A673 (cell line): ENCODE measurements around the gene LRPPRC.

Experiments used
- EZH2 ChIP-seq: fragments of 200-600 bp; sonication (generic); IDR thresholded peaks from 2 replicates; pipeline ENCODE4 v1.6.1; 2017; ENCODE audit warnings: borderline replicate concordance, low read depth, mild to moderate bottlenecking, mixed read lengths, antibody characterized with exemption, low read length; ENCODE audit not compliant: poor library complexity, severe bottlenecking
- TF ChIP-seq, protein P1 (sequence below): fragments of 300-800, 200-600 bp; sonication (generic); conservative IDR thresholded peaks from 2 replicates; pipeline ENCODE4 v1.5.1; 2017; ENCODE audit warnings: low read depth, mild to moderate bottlenecking, antibody characterized with exemption, low read length, moderate library complexity, mixed read lengths

DNA sequence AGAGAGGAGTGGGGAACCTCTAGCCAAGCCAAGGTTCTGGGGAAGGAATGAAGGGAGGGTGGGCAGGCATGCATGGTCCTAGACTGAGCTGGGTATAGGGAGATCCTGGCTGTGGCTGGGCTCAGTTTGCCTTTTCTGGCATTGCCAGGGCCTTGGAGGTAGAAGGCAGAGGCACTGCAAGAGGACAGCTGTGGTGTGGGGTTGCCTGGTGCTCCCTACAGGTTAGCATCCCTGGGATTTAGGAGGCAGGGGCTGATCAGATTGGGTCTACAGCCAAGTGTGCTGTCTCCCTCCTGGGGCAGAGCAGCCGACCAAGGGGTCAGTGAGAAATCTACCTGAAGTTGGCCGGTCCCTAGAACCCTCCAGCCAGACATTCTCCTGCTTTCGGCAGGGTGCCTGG lies 141.1 kb downstream of the LRPPRC start:
- TF ChIP-seq, protein P1, sequence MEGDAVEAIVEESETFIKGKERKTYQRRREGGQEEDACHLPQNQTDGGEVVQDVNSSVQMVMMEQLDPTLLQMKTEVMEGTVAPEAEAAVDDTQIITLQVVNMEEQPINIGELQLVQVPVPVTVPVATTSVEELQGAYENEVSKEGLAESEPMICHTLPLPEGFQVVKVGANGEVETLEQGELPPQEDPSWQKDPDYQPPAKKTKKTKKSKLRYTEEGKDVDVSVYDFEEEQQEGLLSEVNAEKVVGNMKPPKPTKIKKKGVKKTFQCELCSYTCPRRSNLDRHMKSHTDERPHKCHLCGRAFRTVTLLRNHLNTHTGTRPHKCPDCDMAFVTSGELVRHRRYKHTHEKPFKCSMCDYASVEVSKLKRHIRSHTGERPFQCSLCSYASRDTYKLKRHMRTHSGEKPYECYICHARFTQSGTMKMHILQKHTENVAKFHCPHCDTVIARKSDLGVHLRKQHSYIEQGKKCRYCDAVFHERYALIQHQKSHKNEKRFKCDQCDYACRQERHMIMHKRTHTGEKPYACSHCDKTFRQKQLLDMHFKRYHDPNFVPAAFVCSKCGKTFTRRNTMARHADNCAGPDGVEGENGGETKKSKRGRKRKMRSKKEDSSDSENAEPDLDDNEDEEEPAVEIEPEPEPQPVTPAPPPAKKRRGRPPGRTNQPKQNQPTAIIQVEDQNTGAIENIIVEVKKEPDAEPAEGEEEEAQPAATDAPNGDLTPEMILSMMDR: no peak
- TF ChIP-seq EZH2: no peak
